ENCODE measurements around the gene AKT2.
A peak's percentile ranks its signal among the peaks of the same experiment; 100 is the strongest.

The AKT2 gene

DNA sequence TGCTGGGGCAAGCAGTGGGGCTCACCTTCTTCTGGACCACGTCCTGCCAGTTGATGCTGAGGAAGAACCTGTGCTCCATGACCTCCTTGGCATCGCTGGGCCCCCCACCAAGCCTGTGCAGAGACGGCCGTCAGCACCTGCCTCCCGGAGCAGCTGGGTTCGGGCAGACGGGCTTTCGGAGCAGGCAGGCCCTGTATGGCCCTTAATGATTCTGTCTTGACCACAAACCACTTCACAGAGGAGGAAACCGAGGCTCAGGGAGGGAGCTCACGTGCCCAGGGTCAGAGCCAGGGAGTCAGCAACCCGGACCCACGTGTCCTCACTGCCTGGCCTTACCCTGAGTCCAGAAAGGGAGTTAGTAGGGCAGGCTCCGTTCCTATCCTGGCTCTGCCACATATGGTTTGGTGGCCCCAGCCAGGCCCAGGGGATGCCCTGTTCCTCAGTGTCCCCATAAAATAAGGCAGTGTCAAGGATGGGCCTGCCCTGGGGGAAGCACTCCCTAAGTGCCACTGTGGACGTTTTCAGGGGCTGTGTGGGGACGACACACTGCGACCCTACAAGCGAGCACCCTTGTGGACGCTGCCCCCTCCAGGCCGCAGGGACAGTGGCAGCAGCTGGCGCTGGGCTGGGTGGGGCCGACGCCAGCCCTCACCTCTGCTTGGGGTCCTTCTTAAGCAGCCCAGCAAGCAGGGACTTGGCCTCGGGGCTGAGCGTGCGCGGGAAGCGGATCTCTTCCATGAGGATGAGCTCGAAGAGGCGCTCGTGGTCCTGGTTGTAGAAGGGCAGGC is 49.7 kb downstream of the AKT2 start:
- no peak for DNase-seq (ENCODE audit: low read depth in 2 of 2)

DNA sequence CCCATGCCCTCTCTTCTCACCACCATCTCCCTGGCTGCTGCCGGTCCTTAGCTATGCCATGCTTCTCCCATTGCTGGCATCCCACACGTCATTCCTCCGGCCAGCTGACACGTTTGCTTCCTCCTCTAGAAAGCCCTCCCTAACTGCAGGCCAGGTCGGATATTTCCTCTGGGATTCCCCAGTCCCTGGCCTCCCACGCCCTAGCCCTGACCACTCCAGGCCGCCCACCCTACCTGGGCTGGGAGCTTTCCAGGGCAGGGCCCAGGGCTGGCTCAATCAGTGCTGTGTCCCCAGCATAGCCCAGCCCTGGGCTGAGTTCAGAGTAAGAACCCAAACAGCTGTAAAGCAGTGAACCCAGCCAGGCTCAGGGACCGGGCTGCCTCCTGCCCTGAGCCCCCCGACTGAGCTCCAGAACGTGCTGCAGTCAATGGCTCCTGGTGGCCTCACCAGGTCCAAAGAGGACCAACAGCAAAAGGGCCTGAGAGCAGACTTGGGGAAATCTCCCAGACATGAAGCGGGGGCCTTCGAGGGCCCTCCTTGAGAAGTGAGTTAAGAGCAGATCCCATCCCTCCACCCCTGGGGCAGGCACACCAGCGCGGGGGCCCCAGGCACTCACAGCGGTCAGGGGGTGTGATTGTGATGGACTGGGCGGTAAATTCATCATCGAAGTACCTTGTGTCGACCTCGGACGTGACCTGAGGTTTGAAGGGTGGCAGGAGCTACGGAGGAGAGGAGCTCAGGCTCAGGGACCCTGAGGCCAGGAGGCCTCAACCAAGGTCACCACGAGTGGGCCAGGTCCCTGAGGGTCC is 50.5 kb downstream of the AKT2 start:
- DNase-seq (ENCODE audit: low read depth in 2 of 2): no peak

DNA sequence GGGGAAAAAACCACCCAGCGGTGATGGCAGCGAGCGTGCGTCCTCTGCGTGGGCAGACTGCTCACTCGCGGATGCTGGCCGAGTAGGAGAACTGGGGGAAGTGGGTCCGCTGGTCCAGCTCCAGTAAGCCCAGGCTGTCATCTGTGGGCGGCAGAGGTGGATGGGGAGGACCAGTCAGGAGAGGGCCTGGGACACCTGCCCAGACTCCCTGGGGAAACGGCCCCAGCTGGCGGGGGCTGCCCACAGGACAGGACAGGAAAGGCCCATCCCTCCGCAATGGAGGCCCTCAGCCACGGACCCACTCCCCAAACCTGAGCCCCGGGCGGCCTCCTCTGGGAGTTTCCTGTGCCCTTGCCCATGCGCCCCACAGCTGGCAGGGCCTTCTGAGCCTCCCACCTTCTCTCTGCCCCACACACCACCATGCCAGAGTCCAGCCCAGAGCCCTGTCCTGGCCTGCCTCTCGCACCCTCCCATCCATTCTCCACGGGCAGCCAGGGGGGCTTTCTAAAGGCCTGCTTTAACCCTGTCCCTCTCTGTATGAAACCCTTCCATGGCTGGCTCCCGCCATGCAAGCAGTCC is 51.2 kb downstream of the AKT2 start:
- DNase-seq (ENCODE audit: low read depth in 2 of 2): no peak

DNA sequence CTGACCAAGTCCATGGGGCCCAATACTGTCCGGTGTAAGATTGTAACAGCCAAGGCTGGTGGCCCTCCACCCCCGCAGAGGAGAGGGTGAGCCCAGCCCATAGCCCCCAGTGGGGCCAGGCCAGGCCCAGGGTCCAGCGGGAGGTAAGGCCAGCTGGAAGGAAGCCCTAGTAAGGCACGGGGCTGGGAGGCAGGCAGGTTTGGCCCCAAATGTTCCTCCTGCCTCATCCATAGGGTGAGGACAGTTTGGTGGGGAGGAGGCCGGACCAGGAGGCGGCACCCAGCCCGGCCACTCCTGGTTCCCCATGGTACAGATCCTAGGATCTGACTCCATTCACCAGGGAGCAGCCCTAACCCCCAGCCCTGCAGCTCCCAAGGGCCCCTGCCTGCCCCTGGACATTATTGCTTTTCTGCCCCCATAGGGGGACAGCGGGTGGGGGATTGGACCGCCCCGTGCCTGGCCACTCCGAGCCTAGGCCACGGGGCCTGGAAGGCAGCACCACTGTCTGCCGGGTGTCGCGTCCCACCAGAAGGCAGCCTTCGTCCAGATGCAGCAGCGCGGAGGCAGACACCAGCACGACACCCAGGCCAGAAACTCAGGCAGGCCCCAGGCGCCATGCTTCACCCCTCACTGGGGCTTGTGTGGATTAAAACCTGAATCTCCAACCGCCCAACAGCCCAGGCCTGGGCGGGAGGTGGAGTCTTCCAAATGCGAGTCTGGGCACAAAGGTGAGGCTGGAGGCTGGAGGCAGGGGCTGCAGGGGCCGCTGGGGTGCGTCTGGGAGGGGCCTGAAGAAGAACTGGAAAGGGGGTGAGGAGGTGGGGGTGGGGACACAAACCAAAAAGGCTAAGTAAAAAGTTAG is 52.0 kb downstream of the AKT2 start:
- DNase-seq (ENCODE audit: low read depth in 2 of 2): no peak

DNA sequence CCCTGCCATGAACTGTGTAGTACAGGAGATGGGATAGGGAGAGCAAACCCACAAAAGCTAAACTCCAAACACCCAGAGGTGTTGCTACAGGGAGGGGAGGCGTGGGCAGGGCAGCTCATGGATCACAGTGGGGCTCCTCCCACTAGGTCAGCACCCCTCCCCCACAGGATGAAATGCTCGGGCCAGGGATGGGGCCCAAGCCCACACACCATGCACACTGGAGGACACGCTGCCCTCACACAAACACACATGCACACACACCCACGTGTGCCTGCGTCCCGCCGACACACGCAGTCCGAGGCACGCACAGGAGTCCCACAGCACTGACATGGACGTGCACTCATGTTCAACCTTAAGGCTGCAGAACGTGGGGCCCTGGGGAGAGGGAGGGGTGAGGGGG is 52.7 kb downstream of the AKT2 start:
- no peak for DNase-seq (ENCODE audit: low read depth in 2 of 2)

DNA sequence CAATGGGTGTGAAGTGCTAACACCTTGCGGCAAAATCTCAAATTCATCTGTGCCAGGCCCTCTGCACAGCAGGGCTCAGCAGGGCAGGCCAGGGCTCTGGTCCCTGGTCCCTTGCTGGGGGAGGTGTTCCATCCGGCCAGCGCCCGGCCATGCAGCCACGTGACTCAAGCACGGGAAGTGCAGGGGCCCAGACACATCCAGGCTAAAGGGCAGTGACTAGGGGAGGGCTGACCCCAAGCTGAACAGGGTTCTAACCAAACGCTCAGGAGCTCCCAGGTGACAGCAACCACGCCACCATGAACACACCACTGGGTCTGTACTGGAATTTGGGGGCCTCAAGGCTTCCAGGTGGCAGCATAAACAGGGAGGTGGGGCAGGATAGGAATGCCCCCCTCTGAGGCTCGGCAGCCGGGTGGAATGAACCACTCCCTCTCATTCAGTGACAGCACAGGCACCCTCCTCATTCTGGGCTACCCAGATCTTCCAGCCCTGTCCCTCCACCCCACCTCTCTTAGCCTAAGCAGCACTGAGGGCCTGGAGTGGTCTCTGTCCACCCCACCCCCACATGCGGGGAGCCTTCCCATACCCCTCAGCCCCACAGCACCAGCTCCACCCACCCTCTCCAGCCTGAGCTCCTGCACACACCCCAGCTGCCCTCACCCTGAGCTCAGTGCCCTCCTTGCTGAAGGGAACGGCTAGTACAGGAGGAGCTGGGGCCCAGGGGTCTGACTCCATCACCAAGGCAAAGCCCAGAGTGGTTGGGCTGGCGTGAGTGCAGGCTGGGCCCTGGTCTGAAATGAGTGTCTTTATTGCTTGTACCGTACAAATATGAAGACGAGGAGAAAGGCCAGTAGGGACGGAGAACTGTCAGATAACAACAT is 53.4 kb downstream of the AKT2 start:
- DNase-seq (ENCODE audit: low read depth in 2 of 2): no peak

DNA sequence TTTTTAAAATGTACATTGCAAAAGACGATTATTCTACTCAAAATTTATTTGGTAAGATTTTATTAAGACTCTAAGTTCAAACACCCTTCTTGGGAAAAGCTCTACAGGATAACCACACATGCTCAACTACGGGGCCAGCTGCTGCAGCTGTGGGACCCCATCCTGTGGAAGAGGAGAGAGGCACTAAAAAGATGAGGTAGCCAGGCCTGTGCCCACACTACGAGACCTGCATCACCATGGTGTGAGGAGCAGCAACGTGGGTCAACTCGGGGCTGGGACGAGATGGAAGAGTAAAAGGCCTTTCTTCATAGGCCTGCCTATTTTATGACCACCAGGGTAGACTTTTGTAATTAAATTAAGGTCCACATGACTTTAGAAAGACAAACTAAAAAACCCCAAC is 54.1 kb downstream of the AKT2 start:
- no peak for DNase-seq (ENCODE audit: low read depth in 2 of 2)

DNA sequence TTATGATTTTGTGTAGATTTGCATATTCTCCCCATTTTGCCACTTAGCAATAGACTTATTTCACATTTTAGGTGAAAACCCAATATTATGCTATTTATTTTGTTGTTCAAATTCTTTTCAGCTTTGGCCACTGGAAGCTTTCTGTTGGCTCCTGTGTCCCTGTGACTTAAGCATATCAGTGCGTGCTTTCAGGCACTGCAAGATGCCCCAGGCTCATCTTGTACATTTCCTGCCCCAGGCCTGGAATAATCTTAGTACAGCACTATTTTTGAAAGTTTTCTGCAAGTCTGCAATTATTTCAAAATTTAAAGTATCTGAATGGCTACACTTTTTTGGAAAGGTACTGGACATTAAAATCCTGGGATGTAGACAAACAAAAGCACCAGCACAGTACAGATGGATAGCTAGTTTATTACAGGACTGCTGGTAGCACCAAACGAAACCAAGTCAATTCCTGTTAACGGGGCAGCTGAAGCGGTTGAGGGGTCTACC is 55.2 kb downstream of the AKT2 start:
- no peak for DNase-seq (ENCODE audit: low read depth in 2 of 2)

DNA sequence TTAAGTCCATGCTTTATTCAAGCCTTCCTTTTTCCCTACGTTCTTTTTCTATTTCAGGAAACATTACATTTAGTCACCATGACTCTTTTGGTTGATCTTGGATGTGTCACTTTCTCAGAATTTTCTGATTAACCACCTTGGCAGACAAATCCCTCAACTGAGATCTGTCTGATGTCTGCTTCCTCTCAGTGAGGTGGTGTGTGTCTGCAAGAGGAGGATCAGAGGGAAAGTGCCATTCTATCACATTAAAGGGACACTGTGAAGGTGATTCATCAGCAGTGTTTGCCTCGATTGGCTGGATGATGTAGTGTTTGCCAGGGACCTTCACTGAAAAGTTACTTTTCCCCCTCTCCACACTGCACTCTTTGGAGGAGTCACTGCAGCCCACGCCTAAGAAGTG is 55.7 kb downstream of the AKT2 start:
- no peak for DNase-seq (ENCODE audit: low read depth in 2 of 2)

DNA sequence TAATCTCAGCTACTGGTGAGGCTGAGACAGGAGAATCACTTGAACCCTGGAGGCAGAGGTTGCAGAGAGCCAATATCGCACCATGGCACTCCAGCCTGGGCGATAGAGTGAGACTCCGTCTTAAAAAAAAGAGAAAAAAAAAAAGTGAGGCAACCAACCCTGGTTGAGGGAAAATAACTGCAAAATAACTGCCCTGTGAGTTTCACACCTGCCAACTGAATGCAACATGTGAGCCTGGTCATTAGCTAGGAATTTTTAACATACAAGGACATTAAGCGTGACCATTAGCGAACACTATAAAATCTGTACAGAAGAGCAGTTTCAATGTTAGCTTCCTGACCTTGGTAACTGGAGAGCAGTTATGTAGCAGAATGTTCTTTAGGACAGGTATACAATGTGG is 56.3 kb downstream of the AKT2 start:
- no peak for DNase-seq (ENCODE audit: low read depth in 2 of 2)

DNA sequence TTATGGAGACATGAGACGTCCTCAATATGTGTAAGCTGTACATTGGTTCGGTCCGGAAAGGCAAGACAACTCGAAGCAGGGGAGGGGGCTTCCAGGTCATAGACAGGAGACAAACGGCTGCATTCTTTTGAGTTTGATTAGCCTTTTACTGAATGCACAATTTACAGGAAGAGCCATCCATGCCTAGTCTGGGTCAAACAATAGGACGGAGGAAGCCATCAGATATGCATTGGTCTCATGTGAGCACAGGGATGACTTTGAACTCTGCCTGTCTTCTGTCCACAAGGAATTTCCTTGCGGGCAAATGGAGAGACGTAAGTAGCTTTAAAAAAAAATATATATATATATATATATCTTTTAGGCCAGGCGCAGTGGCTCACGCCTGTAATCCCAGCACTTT is 56.8 kb downstream of the AKT2 start:
- no peak for DNase-seq (ENCODE audit: low read depth in 2 of 2)

DNA sequence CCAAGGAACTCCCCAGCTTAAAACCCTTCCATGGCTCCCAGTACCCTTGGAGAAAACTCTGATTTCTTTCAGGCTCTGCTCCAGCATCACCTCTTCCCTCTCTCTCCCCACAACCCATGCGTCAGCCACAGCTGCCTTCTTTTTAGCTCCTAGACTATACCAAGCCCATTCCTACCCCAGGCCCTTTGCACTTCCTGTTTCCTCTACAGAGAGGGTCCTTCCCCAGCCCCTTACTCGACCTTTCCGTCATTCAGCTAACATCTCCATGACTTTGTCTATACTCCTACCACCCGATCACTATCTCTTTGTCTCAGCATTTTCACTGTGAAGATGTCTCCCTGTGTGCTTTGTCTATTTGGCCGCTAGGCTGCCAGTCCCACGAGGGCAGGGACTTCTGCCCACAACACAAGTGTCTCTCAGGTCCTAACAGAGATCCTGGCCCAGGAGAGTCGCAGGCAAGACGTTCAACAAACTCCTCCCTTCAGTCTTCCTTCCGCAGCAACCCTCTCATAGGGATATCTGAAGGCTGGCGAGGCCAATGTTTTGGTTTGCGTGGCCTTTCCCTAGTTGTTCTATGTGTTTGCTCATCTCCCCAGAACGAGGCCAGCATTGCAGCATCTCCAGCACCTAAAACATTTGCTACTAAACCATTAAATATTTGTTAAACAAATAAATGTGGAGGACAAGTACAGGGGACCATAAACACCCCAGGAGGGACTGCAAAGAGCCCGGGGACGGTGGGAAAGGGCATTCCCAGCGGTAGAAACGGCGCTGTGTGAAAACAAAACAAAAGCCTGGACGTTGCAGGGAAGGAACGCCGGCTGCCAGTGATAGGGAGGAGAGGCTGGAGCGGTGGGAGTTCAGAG is 59.5 kb downstream of the AKT2 start:
- DNase-seq (ENCODE audit: low read depth in 2 of 2): no peak

DNA sequence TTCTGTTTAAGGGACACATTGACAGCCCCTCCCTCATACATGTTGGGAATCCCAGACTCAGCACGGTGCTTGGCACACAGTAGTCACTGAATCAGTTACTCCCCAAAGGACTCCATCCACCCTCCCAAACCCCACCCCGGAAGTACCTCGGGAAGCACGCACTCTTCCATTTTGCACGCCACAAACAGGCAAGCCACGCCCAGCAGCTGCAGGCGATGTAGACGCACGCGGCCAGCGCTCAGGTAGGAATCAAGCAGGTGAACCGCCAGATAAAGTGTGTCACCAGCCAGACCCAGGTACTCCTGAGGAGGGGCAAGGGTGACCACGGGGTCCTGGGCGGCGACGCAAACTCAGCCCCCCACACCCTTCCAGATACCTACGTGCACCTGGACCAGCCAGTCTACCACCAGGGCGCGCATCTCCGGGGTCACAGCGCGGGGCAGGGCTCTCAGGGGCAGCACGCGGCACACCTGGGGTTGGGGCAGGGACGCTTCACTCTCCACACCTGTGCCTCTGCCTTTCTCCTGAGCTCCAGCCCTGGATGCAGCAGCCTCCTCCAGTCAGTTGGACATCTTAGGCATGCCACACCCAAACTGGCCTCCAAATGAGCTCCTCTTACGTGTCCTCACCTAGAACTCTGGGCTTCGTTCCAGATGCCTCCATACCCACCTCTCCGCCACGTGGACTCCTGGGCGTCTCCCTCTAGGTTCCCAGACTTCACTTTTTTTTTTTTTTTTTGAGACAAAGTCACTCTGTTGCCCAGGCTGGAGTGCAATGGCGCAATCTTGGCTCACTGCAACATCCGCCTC is 60.6 kb downstream of the AKT2 start:
- DNase-seq (ENCODE audit: low read depth in 2 of 2): no peak

DNA sequence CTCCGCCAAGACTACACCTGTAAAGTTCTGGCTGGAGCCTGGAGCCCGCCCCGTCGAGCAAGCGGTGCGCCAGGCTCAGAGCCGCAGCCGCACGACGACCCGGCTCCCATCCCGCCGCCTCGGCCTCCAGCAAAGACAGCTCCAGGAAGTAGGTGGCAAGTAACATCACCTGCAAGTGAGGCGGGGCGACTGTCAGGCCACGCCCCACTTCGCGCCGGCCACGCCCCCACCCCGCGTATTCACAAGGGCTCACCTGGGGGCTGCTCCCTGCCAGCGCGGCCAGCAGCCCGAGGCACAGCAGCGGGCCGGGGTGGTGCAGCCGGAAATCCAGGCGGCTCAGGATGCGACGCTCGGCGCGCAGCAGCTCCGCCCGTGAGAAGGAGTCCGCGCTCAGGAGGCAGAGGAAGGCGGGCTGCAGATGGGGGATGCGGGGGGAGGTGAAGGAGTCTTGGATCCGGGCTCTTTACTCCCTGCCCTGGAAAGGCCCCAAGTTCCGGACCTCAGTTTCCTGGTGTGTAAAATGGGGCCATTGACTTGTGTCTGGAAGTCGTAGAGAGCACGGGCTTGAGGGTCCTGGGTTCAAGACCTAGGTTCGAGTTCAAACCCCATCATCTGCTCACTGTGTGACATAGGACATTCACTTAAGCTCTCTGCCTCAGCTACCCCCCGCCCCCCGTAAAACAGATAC is 61.9 kb downstream of the AKT2 start:
- no peak for DNase-seq (ENCODE audit: low read depth in 2 of 2)

DNA sequence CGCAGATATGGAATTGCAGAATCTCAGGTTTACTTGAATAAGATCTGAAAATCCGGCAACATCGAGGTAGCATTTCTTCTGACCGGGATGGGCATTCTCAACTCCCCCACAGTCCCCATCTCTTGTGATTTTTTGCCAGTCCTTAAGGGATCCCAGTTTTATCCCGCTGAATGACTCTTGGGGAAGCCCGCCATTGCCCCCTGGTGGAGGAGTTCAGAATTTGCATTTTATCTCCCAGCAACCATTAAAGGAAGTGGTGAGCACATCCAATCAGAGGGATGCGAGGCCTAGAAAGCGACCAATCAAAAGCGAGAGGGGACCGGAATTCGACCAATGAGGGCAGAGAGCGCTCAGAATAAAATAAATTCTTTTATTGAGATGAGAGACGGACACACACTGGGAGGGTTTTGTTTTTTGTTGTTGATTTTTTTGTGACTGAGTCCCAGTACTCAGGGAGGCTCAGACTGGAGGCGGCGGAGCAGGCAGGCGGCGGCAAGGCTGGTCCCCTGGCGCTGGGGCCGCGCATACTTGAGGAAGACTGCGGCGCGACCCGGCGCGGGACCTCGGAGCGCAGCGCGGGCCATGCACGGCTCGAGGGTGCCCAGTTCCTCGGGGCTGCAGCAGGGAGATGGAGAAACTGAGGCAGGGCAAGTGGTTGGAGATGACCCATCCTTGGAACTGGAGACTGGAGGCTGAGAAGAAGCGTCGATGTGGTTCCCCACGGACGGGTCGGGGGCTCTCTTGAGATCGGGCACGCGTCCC is 63.1 kb downstream of the AKT2 start:
- peak; percentile 16 to 48 for DNase-seq (ENCODE audit: low read depth in 2 of 2)

DNA sequence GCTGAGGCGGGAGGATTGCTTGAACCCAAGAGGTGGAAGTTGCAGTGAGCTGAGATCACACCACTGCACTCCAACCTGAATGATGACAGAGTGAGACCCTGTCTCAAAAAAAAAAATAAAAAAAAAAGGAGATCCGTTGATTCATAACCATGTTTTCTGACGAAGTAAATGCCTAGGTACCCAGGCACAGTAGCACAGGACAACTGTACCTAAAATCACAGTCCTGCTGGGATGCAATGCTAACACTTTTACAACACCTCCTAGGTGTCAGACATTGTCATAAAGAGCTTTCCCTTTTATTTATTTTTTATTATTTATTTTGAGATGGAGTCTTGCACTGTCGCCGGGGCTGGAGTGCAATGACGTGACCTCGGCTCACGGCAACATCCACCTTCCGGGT is 64.5 kb downstream of the AKT2 start:
- DNase-seq (ENCODE audit: low read depth in 2 of 2): no peak

DNA sequence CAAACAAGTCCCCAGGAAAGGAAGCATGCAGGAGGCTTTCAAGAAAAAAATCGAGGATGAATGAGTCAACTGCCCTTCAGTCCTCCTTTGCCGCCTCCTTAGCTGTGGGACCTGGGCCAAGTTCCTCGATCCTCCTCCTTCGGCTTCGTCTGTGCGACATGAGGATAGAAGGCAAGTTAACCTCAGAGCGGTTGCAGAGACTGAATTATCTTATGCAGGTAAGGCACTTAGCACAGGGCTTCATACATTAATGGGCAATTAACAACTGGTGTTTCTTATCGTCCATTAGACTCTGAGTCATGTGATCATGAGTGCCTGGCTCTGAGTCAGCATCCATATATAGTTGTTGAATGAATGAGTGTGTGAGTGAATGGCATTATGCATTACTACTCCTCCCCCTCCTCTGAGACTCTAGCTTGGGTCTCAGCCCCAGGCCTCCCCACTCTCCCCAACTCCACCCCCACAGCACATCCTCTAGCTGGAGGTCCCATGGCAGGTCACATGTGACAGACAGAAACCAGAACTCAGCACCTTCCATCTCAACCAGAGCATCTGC is 65.3 kb downstream of the AKT2 start:
- no peak for DNase-seq (ENCODE audit: low read depth in 2 of 2)
